BLaER1 treated with 17β-estradiol and CSF1 and Interleukin-3, amounts not matched to agents 10 nM and 100 nM (cell line): Measurements from ENCODE around the gene AIF1.

Experiments used
- H3K27ac ChIP-seq, 11 experiments: shearing (Covaris generic); formaldehyde crosslinking; 2 replicates each; pipeline ENCODE4 v1.8.1; 2022
- H3K27me3 ChIP-seq, 11 experiments: shearing (Covaris generic); formaldehyde crosslinking; 2 replicates each; pipeline ENCODE4 v1.8.1; 2022
- H3K36me3 ChIP-seq, 11 experiments: shearing (Covaris generic); formaldehyde crosslinking; 2 replicates each; pipeline ENCODE4 v1.8.1; 2022
- H3K4me1 ChIP-seq, 10 experiments: shearing (Covaris generic); formaldehyde crosslinking; 2 replicates each; pipeline ENCODE4 v1.8.1; 2022
- H3K4me2 ChIP-seq, 11 experiments: shearing (Covaris generic); formaldehyde crosslinking; 2 replicates each; pipeline ENCODE4 v1.8.1; 2022
- H3K4me3 ChIP-seq, 10 experiments: shearing (Covaris generic); formaldehyde crosslinking; 2 replicates each; pipeline ENCODE4 v1.8.1; 2022
- H3K9ac ChIP-seq, 11 experiments: shearing (Covaris generic); formaldehyde crosslinking; 2 replicates each; pipeline ENCODE4 v1.8.1; 2022
- H3K9me3 ChIP-seq, 11 experiments: shearing (Covaris generic); formaldehyde crosslinking; replicated peaks in 1 of 11; 2 replicates each; pipeline ENCODE4 v1.8.1; 2022
- H4K20me1 ChIP-seq, 11 experiments: shearing (Covaris generic); formaldehyde crosslinking; 2 replicates each; pipeline ENCODE4 v1.8.1; 2022
- Cebpa-rat ChIP-seq, 11 experiments: shearing (Covaris generic); IDR thresholded peaks; 2 replicates each; pipeline ENCODE4 v1.8.1; 2022

The AIF1 gene

GRCh38 chr6:31639449-31639861 is 24.4 kb downstream of the AIF1 start:
- H3K27ac ChIP-seq = peak overlapping the region in 6 of 11 experiments; percentile 1 to 39 (median 14); a peak in 6 of 22 replicates
- H3K4me2 ChIP-seq = peak overlapping the region in 5 of 11 experiments; percentile 10 to 45 (median 29); a peak in 6 of 22 replicates
- no peak for TF ChIP-seq Cebpa-rat (IDR thresholded peaks at IDR 0.05)
- H4K20me1 ChIP-seq = peaks cover 37 to 94% (median 83%) of the 10 kb centered on the region in 11 experiments; a peak in 21 of 22 replicates
- peaks cover 96 to 99% (median 97%) of the 10 kb centered on the region in 11 experiments for H3K36me3 ChIP-seq
- no peaks in the 10 kb centered on the region for H3K27me3 ChIP-seq
- H3K9me3 ChIP-seq = no peaks in the 10 kb centered on the region
- peak overlapping the region in 6 of 11 experiments; percentile 1 to 51 (median 8); a peak in 5 of 22 replicates for H3K9ac ChIP-seq
- H3K4me3 ChIP-seq = no peak overlapping the region
- peaks cover 8 to 23% (median 12%) of the 10 kb centered on the region in 10 experiments; a peak in 14 of 20 replicates for H3K4me1 ChIP-seq

- Histone ChIP-seq H3K36me3 (peaks cover 96 to 99% (median 97%) of the 10 kb centered on the region in 11 experiments), H3K4me3 (no peak overlapping the region), H3K27me3 (no peaks in the 10 kb centered on the region), H3K9ac (peak overlapping the region in 5 of 11 experiments; percentile 1 to 34 (median 8); a peak in 2 of 22 replicates), H3K27ac (peak overlapping the region in 2 of 11 experiments; percentile 10 to 39; a peak in 2 of 22 replicates), H4K20me1 (peaks cover 33 to 93% (median 79%) of the 10 kb centered on the region in 11 experiments; a peak in 21 of 22 replicates), H3K9me3 (no peaks in the 10 kb centered on the region), H3K4me2 (peak overlapping the region in 1 of 11 experiments; percentile 42; a peak in 1 of 22 replicates), H3K4me1 (peaks cover 8 to 23% (median 12%) of the 10 kb centered on the region in 10 experiments; a peak in 14 of 20 replicates)
- no peak for TF ChIP-seq Cebpa-rat (IDR thresholded peaks at IDR 0.05)
These were observed 25.6 kb downstream of the AIF1 start for GRCh38 chr6:31640612-31641011.

GRCh38 chr6:31641370-31641769 is 26.3 kb downstream of the AIF1 start:
- H3K4me2 ChIP-seq = no peak overlapping the region
- peaks cover 26 to 91% (median 78%) of the 10 kb centered on the region in 11 experiments; a peak in 21 of 22 replicates for H4K20me1 ChIP-seq
- no peak overlapping the region for H3K27ac ChIP-seq
- H3K9ac ChIP-seq = peak overlapping the region in 3 of 11 experiments; percentile 12 to 22 (median 15); a peak in 3 of 22 replicates
- peaks cover 96 to 99% (median 97%) of the 10 kb centered on the region in 11 experiments for H3K36me3 ChIP-seq
- H3K4me3 ChIP-seq = no peak overlapping the region
- peaks cover 8 to 23% (median 12%) of the 10 kb centered on the region in 10 experiments; a peak in 14 of 20 replicates for H3K4me1 ChIP-seq
- H3K27me3 ChIP-seq = no peaks in the 10 kb centered on the region
- H3K9me3 ChIP-seq = no peaks in the 10 kb centered on the region
- no peak for TF ChIP-seq Cebpa-rat (IDR thresholded peaks at IDR 0.05)

- Histone ChIP-seq H3K9me3 (no peaks in the 10 kb centered on the region), H3K27ac (no peak overlapping the region), H3K27me3 (no peaks in the 10 kb centered on the region), H3K4me1 (peaks cover 0 to 23% (median 12%) of the 10 kb centered on the region in 10 experiments; a peak in 11 of 20 replicates), H3K4me2 (no peak overlapping the region), H3K36me3 (peaks cover 95 to 100% (median 98%) of the 10 kb centered on the region in 11 experiments), H4K20me1 (peaks cover 17 to 80% (median 65%) of the 10 kb centered on the region in 11 experiments; a peak in 21 of 22 replicates), H3K4me3 (no peak overlapping the region), H3K9ac (peak overlapping the region in 5 of 11 experiments; percentile 14 to 33 (median 22); a peak in 4 of 22 replicates)
- no peak for TF ChIP-seq Cebpa-rat (IDR thresholded peaks at IDR 0.05)
These were observed 27.9 kb downstream of the AIF1 start for GRCh38 chr6:31642798-31643570.

GRCh38 chr6:31643818-31644454 is 28.9 kb downstream of the AIF1 start:
- no peaks in the 10 kb centered on the region for H3K9me3 ChIP-seq
- TF ChIP-seq Cebpa-rat (IDR thresholded peaks at IDR 0.05) = no peak
- H3K4me1 ChIP-seq = peaks cover 0 to 19% (median 12%) of the 10 kb centered on the region in 10 experiments; a peak in 11 of 20 replicates
- H3K27ac ChIP-seq = no peak overlapping the region
- H3K36me3 ChIP-seq = peaks cover 96 to 100% (median 98%) of the 10 kb centered on the region in 11 experiments
- no peaks in the 10 kb centered on the region for H3K27me3 ChIP-seq
- 0 out of 22 replicates have a peak overlapping the region, but pooled peaks of 1 of the 11 experiments have one; percentile 8 for H3K9ac ChIP-seq
- no peak overlapping the region for H3K4me3 ChIP-seq
- H4K20me1 ChIP-seq = peaks cover 14 to 76% (median 63%) of the 10 kb centered on the region in 11 experiments; a peak in 21 of 22 replicates
- no peak overlapping the region for H3K4me2 ChIP-seq

GRCh38 chr6:31645325-31645724 is 30.3 kb downstream of the AIF1 start:
- Histone ChIP-seq H3K4me2 (no peak overlapping the region), H3K4me3 (no peak overlapping the region), H3K9ac (no peak overlapping the region), H3K9me3 (no peaks in the 10 kb centered on the region), H3K27me3 (no peaks in the 10 kb centered on the region), H3K36me3 (peaks cover 95 to 100% (median 98%) of the 10 kb centered on the region in 11 experiments), H3K27ac (no peak overlapping the region), H3K4me1 (peaks cover under 1 to 16% (median 3%) of the 10 kb centered on the region in 10 experiments; a peak in 16 of 20 replicates), H4K20me1 (peaks cover under 1 to 75% (median 59%) of the 10 kb centered on the region in 11 experiments; a peak in 20 of 22 replicates)
- no peak for TF ChIP-seq Cebpa-rat (IDR thresholded peaks at IDR 0.05)

- H3K36me3 ChIP-seq = peaks cover 46 to 69% (median 49%) of the 10 kb centered on the region in 11 experiments
- H4K20me1 ChIP-seq = peaks cover 0 to 43% (median 22%) of the 10 kb centered on the region in 11 experiments; a peak in 16 of 22 replicates
- TF ChIP-seq Cebpa-rat (IDR thresholded peaks at IDR 0.05) = no peak
- peak overlapping the region; percentile 63 to 80 (median 74) for H3K4me3 ChIP-seq
- H3K4me1 ChIP-seq = peaks cover 27 to 59% (median 34%) of the 10 kb centered on the region in 10 experiments
- peak overlapping the region; percentile 91 to 98 (median 96) for H3K27ac ChIP-seq
- H3K27me3 ChIP-seq = no peaks in the 10 kb centered on the region
- H3K9me3 ChIP-seq = no peaks in the 10 kb centered on the region
- peak overlapping the region; percentile 84 to 99 (median 97) for H3K4me2 ChIP-seq
- H3K9ac ChIP-seq = peak overlapping the region; percentile 85 to 96 (median 94)
These were observed 36.7 kb downstream of the AIF1 start for GRCh38 chr6:31651602-31652191.
